Measurements from ENCODE around the gene MAD2L1. TPM values are rescaled to one million over a fixed set of nuclear protein-coding genes. Genes with fewer than 3 reads are reported as not detected.
A peak's percentile ranks its signal among the peaks of the same experiment; 100 is the strongest.

The MAD2L1 gene
- total RNA-seq, 2 donors from 2014 or later = 0.78 TPM; not detected in 1

- intact Hi-C loops (cut with DNase I) = no loop called here
- 59 to 60% methylated on average over 1 of the region's 1 CpG for WGBS, 2 donors
- H3K27ac ChIP-seq = no peak overlapping the region
These were observed 15.4 kb downstream of the MAD2L1 start for GRCh38 chr4:120051253-120051652.

GRCh38 chr4:120049732-120050494 lies 16.7 kb downstream of the MAD2L1 start:
- Histone ChIP-seq H3K4me3 (no peak overlapping the region), H3K27me3 (no peaks in the 10 kb centered on the region), H3K27ac (no peak overlapping the region), H3K4me1 (no peaks in the 10 kb centered on the region), H3K9me3 (no peaks in the 10 kb centered on the region), H3K36me3 (replicated peaks in 1 of 2; ENCODE audit: insufficient read depth in 1 of 2, low read depth in 2 of 2) (no peaks in the 10 kb centered on the region)
- no peak for TF ChIP-seq POLR2A (IDR thresholded peaks at IDR 0.05)
- peak; percentile 64 to 87 (median 84) for TF ChIP-seq CTCF (IDR thresholded peaks at IDR 0.05)
- DNase-seq = peak; percentile 86 to 90 (median 88)
- intact Hi-C loops (cut with DNase I) = loop anchor here (10.0 kb wide), 1 partner anchor 415 kb away; no protein-coding TSS in a partner anchor
- 42 to 49% methylated on average over 11 of the region's 11 CpGs for WGBS, 2 donors
- ATAC-seq = peak; percentile 97

More at GRCh38 chr4:120051253-120051652, 15.4 kb downstream of the MAD2L1 start:
- H3K4me1 ChIP-seq = no peaks in the 10 kb centered on the region
- H3K36me3 ChIP-seq (replicated peaks in 1 of 2; ENCODE audit: insufficient read depth in 1 of 2, low read depth in 2 of 2) = no peaks in the 10 kb centered on the region
- no peaks in the 10 kb centered on the region for H3K9me3 ChIP-seq
- no peak overlapping the region for H3K4me3 ChIP-seq
- TF ChIP-seq POLR2A (IDR thresholded peaks at IDR 0.05) (no peak), CTCF (IDR thresholded peaks at IDR 0.05) (no peak)
- DNase-seq (no peak), ATAC-seq (no peak)
- no peaks in the 10 kb centered on the region for H3K27me3 ChIP-seq

GRCh38 chr4:120043828-120044227 lies 22.8 kb downstream of the MAD2L1 start:
- no peak for TF ChIP-seq POLR2A (IDR thresholded peaks at IDR 0.05)
- no peak for TF ChIP-seq CTCF (IDR thresholded peaks at IDR 0.05)
- intact Hi-C loops (cut with DNase I) = loop anchor here (10.0 kb wide), 1 partner anchor 409 kb away; no protein-coding TSS in a partner anchor
- 79 to 81% methylated on average over 4 of the region's 4 CpGs for WGBS, 2 donors
- ATAC-seq (no peak), DNase-seq (no peak)
- no peaks in the 10 kb centered on the region for H3K4me1 ChIP-seq
- H3K36me3 ChIP-seq (replicated peaks in 1 of 2; ENCODE audit: insufficient read depth in 1 of 2, low read depth in 2 of 2) = no peaks in the 10 kb centered on the region
- H3K27me3 ChIP-seq = no peaks in the 10 kb centered on the region
- H3K4me3 ChIP-seq = no peak overlapping the region
- no peak overlapping the region for H3K27ac ChIP-seq
- H3K9me3 ChIP-seq = no peaks in the 10 kb centered on the region

GRCh38 chr4:120037411-120037810 lies 29.2 kb downstream of the MAD2L1 start:
- no peaks in the 10 kb centered on the region for H3K36me3 ChIP-seq (replicated peaks in 1 of 2; ENCODE audit: insufficient read depth in 1 of 2, low read depth in 2 of 2)
- H3K9me3 ChIP-seq = no peaks in the 10 kb centered on the region
- H3K4me1 ChIP-seq = peaks cover 4% of the 10 kb centered on the region
- no peak overlapping the region for H3K4me3 ChIP-seq
- TF ChIP-seq CTCF (IDR thresholded peaks at IDR 0.05) (no peak), POLR2A (IDR thresholded peaks at IDR 0.05) (no peak)
- intact Hi-C loops (cut with DNase I) = no loop called here
- DNase-seq = no peak
- WGBS, 2 donors = 64 to 74% methylated on average over 2 of the region's 2 CpGs
- H3K27ac ChIP-seq = no peak overlapping the region
- H3K27me3 ChIP-seq = no peaks in the 10 kb centered on the region
- no peak for ATAC-seq

- peaks cover 4% of the 10 kb centered on the region for H3K4me1 ChIP-seq
- WGBS, 2 donors = 45 to 70% methylated on average over 2 of the region's 2 CpGs
- H3K27ac ChIP-seq = peak overlapping the region in 1 of 4 donors; percentile 7
- TF ChIP-seq CTCF (IDR thresholded peaks at IDR 0.05) (no peak), POLR2A (IDR thresholded peaks at IDR 0.05) (no peak)
- intact Hi-C loops (cut with DNase I) = no loop called here
- H3K27me3 ChIP-seq = no peaks in the 10 kb centered on the region
- H3K9me3 ChIP-seq = no peaks in the 10 kb centered on the region
- no peak for ATAC-seq
- H3K4me3 ChIP-seq = no peak overlapping the region
- H3K36me3 ChIP-seq (replicated peaks in 1 of 2; ENCODE audit: insufficient read depth in 1 of 2, low read depth in 2 of 2) = no peaks in the 10 kb centered on the region
- DNase-seq = no peak
These were observed 31.7 kb downstream of the MAD2L1 start for GRCh38 chr4:120034913-120035312.

All from body of pancreas (tissue), 4 donors.